Measurements from ENCODE around the gene NFIX.

The NFIX gene

DNA sequence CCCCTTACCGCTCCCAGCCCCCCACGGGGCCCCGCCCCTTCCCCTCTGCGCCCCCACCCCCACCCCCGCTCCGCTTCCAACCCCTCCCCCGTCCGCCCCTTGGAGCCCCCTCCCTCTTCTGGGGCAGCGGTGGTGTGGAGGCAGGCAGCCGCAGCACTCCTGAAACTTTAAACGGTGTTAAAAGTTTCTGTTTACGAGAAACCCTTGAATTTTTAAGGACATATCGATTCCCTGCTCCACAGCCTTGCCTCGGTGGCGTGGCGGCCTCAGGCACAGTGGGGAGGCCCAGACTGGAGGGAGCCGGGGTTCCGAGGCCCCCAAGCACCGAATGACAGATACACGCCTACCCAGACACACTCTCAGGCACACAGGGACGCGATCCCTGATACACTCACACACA is 4.8 kb upstream of the NFIX start:
- no peak for DNase-seq (ENCODE audit: low read depth)

DNA sequence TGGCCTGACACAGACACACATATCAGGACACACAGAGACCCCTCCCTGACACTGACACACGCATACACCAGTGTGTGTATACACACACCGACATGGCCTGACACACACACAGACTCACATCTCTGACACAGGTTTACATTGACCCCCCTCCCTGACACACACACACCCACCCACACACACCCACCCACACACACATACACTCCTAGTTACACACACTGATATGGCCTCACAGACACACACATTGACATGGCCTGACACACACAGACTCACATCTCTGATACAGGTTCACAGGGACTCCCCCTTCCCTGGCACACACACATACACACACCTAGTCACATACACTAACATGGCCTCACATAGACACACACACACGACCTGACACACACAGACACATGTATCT is 4.4 kb upstream of the NFIX start:
- DNase-seq (ENCODE audit: low read depth), result no peak

DNA sequence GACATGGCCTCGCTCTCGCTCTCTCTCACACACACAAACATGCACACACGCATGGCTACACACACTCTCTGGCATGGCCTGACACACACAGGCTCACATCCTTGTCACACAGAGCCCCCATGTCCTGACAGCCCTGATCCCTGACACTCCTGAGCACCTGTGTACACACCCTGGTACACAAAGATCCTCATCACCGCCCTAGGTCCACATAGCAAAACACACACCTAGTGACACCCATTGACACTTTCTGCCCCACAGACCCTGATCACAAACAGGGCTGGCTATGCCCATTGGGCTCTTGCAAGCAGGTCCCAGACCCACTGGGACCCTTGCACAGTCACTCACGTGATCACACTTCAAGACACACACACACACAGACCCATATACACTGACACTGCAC is 4.0 kb upstream of the NFIX start:
- DNase-seq (ENCODE audit: low read depth), result no peak

DNA sequence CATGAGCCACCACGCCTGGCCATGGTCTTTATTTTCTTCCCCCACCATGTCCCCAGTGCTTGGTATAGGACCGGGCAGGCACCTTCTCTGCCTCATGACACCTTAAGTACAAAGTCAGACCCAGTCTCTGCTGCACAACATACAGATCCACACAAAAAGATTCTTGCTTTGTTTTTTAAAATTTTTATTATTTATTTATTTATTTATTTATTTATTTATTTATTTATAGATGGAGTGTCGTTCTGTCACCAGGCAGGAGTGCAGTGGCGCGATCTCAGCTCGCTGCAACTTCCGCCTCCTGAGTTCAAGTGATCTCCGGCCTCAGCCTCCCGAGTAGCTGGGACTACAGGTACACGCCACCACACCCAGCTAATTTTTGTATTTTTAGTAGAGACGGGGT is 2.5 kb upstream of the NFIX start:
- DNase-seq (ENCODE audit: low read depth), result no peak

DNA sequence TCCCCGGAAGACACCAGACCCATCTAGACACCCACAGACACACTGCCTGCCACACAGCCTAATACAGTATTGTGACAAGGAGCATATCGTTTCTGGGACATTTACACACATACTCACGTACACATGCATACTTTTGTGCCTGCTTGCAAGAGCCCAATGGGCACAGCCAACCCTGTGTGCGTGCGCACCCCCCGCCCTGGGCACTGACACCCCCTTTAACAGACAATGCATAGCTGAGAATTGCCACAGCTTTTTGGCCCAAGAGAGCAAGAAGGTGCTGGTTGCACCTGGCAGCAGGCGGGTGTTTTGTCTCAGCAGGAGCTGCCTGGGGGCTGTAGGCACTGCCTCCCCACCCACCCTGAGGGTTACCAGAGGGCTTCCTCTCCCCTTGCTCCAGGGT is 1.7 kb upstream of the NFIX start:
- DNase-seq (ENCODE audit: low read depth), result no peak

DNA sequence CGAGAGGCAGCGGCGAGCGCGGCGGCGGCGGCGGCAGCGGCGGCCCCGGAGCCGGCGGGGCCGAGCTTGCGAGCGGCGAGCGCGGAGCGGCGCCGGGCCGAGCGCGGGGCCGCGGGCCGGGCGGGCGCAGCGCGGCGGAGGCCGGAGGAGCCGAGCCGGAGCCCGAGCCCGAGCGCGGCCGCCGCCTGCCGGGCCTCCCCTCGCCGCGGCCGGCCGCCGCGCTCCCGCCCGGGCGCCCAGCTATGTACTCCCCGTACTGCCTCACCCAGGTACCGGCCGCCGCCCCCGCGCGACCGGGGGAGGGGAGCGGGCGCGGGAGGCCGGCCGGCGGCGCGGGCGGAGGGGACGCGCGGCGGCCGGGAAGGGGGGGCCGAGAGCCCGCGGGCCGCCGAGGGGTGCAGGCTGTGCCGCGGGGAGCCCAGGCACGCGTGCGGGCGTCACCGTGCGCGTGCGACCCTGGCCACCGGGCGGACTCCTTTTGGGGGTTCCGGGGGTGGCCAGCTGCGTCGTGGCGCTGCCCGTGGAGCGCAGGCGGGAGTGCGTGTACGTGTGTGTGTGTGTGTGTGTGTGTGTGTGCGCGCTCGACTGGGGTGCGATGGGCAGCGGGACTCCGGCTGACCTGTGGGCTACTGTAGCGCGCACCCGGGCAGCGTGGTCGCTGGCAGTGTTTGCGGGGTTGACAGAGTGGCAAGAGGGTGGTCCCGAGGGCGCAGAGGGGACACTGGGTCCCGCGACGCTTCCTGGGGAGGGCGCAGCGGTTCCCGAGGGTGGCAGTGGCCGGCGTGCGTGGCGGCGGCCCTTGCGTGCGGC is 526 bp downstream of the NFIX start:
- no peak for DNase-seq (ENCODE audit: low read depth)

DNA sequence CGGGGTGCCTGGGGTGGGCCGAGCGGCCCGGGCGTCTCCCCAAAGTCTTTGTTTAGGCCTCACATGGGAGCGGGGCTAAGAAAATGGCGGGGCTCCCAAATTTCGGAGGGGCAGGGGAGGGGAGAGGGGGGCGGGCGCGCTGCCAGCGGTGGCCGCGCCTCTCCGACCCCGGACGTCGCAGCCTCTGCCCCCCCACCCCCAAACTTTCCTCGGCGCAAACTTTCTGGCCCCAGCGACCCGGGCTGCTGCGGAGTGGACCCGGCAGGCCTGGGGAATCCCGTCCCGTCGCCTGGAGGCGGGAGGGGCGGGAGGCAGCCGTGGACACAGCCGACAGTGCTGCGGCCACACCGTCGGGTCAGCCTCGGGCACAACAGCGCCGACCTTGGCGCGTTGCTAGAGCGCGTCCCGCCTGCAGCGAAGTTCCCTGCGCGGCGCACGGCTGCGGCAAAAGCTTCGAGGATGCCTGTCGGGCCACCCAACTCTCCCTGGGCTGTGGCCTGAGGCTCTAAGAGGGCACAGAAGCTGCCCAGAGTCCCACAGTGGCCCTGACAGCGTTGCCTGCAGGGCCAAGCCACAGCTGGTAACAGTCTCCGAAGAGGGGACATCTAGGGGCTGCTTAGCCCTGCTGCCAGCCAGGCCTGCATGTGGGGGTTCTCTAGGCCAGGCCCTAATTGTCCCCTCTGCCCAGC is 1.3 kb downstream of the NFIX start:
- DNase-seq (ENCODE audit: low read depth), result no peak

DNA sequence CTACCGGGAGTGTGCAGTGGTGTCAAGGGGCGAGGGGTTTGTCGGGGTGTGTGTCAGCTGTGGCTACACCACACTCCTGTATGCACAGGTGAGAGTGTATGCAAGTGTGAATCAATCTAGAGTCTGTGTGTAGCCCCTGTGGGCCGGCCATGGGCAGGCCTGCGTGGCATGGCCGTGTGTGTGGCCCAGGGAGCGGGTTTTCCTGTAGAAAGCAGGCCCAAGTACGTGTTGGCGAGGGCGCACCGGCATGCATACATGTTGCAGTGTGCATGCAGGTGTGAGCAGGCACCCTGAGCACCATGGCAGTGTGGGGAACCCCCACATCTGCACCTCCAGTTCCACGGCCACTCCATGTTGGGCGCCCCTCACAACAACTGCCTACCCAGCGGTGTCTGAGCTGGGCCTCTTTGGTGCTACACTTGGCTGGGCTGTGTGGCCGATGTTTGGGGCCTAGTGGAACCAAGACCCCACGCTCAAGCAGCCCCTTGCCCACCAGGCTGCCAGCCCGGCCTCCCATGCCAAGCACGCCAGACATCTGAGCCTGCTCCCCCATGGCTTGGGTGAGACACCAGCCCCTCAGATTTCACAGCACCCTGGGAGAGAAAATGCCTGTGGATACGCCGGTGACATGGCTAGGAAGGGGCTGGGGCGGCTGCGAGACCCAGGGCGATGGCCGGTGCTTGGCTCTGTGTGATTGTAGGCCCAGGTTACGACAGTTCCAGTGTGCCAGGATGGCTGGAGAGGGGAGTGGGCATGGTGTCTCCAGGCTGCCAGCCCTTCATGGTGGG is 2.1 kb downstream of the NFIX start:
- DNase-seq (ENCODE audit: low read depth), result no peak

DNA sequence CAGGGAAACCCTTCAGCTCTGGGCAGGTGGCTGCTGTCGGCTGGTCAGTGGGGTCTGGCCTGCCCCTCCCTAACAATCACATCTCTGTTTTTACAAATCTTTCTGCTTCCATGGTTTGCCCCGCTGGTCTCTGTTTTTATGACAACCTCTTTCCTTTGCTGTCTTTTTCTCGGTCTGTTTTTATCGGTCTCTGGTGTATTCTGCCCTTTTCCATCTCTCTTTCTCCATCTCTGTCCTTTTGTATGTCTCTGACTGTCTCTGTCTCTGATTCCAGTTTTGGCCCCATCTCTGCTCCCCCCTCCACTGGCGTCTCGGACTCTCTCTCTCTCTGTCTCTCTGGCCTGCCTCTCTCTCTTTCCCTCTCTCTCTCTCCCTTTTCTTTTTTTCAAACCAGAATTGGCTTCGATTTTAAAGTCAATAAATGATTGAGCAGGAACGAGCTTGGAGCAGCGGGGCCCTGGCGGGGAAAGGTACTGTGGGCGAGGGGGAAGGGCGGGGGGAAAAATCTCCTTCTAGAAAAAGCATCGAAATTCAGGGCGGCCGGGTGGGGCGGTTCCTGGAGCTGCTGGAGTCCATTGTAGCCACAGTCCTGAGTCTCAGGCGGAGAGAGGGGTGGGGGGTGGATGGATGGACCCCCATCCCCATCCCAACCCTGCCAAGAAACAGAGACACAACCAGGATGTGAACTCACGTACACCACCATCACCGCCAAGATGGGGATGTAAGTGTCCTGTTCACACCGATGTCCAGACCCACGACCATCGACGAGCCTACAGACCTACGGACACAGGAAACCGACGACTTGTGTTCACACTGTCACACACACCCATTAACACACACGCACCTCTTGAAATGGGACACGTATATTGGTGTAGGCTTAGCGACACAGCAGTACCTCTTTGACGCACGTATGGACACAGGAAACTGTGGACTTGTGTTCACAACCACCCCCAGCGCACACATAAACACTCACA is 3.0 kb downstream of the NFIX start:
- DNase-seq (ENCODE audit: low read depth), result no peak

DNA sequence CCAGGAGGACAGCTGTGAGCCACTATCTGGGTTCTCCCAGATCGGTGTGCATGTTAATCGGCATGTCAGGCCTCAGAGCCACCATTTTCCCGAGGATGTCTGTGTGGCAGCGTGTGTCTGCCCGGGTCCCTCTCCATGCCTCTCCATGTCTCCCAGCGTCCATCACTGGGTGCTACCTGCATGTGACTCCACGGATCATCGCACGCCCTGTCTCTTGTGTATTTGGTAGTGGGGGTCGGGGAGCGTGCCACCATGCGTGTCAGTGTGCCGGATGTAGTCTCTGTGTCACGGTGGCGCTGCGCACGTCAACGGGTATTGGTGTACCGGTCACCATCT is 5.9 kb downstream of the NFIX start:
- DNase-seq (ENCODE audit: low read depth), result no peak

DNA sequence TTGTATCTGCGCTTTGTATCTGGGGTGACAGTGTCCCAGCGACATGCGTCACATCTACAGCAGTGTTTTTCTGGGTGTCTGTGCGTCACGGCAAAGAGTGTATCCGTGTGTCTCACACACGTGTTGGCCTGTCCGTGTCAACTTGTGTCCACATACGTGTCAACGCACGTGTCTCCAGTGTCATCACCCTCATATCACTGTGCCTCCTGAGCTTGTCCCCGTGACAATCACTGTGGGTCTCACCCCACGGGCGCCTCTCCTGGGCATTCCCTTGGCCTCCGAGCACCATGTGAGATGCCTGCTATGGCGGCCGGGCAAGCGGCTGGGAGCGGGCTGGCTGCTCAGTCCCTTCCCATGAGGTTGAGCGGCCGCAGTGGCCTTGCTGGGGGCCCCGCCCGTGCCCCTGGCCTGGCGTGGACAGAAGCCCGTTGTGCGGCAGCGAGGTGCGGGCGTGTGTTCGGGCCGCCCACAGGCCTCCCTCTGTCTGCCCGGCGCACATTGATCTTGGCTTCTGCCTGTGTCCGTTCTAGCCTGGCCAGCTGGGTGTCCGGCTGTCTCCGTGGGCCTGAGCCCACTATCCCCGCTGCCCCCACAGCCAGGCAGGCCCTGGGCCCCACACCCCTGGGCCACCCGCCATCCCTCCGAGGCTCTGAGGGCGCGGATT is 6.4 kb downstream of the NFIX start:
- no peak for DNase-seq (ENCODE audit: low read depth)

DNA sequence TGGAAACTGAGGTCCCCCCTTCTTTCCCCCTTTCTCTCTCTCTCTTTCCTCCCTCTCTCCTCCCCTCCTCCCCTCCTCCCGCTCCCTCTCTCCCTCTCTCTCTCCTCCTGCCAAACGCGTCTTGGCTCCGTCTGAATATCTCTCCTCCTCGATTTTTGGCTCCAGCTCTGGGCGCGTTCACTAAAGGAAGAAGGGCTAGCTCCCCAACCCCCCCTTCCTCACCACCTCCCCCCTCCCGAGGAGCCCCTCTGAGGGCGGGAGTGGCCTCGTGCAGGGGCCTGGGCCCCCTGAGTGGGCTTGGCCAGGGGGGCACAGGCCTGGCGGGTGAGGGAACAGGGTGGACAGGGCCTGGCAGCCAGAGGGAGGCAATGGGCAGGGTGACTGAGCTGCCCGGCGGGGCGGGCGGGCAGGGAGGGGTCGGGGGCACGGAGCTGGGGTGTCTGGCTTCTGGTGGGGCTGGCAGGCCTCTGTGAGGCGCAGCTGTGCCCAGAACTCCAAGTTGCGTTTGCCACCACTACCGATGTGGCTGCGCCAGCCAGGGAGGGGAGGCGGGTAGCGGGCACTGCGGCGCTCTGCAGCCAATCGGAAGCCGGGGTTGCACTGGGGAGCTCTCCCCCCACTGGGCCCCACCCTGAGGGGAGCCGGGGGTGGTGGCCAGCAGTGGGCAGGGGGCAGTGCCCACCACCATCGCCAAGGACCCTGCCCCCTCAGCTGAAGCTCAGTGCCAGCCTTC is 7.1 kb downstream of the NFIX start:
- no peak for DNase-seq (ENCODE audit: low read depth)

DNA sequence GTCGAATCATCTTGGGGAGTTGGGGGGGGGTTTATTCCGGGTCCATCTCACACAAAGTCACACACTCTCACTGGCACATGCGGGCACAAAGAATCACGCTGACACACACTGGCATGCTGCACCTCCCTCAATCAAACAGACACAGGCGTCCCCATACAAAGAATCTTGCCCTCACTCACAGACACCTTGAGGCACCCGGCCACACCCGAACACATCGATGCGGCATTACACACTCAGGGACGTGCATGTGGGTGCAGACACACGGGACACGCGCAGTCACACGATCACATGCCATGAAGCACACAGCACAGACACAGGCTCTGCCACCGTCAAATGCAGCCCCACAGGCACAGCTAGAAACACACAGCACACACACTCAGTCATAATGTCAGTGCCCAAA is 7.8 kb downstream of the NFIX start:
- no peak for DNase-seq (ENCODE audit: low read depth)

DNA sequence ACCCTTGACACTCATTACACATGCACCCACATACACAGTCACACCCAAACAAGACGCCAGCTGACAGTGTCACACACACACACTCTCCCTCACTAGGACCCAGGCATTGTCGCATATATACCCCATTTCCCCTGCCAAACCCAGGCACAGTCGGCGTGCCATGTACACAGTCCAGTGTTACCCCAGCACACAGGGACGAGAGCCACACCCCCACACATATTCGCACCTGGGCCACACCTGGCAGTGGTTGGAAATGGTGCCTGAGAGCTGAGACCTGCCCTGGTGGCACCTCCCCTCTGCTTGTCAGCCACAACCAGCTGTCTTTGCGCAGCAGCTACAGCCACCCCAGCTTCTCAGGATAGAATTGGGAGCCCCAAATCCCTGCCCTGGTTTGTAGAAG is 9.0 kb downstream of the NFIX start:
- no peak for DNase-seq (ENCODE audit: low read depth)

DNA sequence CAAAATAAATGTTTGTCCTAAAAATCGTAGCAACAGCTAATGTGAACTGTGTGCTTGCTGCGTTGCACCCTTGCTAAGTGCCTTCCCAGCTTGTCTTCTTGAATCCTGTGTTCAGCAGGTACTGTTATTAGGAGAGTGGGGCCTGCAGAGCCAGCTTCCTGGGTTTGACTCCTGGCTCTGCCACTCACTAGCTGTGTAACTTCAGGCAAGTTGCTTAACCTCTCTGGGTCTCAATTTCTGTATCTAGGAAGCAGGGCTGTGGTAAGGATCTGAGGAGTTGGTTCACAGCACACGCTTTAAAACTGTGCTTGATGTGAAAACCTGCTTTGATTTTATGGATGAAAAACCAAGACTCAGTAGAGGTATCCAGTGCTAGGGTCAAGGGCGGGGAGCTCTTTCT is 10.0 kb downstream of the NFIX start:
- no peak for DNase-seq (ENCODE audit: low read depth)

DNA sequence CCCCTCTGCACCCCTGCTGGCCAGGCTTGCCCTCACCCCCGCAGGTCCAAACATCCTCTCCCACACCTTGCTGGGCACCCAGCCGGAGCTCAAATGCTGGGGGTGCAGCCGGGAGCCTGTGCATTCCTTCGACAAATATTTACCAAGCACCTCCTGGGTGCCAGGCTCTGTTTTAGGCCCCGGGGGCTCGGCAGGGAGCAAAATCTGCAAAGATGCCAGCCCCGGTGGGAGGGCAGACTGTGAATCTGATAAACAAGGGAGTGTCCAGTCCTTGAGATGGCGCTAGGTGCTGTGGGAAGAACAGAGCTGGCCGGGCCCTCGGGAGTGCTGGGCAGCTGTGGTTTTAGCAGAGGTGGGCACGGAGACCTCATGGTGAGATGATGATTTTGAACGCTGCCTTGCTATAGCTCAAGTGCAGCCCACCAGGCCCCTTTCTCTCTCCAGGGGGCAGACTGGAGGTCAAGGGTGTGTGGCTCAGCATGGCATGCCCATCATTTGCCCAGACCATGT is 10.6 kb downstream of the NFIX start:
- no peak for DNase-seq (ENCODE audit: low read depth)

DNA sequence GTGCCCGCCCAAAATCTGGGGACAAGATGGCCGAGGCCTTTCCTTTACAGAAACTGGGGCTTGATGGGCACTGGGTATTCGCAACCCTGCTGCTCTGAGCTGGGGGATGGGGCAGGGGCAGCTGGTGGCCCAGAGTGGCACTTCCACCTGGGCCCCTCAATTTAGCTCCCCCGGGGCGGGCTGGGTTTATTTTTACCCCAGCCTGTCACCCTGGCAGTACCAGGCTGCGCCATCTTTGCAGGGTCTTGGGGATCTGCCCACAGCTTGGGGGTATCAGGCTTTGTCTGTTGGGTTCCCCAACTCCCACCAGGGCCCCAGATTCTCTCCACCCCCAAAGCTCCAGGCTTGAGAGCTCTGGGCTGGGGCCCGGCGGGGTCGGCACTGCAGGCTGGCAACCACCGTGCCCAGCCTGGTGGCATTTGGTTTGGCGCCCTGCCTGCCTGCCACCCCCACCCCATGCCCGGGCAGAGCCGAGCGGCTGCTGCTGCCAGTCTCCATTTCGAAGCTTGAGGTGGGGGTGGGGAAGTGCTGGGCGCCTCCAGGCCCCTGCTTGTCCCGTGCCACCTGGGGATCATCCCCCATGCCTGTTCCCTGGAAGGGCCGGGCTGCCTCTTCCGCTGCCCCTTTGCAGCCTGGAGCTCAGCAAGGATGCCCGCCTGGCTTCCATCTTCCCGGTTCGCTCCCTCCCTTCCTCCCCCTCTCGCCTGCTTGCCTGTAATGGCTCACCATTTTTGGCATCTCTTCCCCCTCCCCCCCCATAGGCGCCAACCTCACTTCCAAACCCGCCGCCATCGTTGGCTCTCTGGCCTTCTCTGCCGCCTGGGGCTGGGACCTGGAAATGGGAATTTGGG is 11.4 kb downstream of the NFIX start:
- no peak for DNase-seq (ENCODE audit: low read depth)

DNA sequence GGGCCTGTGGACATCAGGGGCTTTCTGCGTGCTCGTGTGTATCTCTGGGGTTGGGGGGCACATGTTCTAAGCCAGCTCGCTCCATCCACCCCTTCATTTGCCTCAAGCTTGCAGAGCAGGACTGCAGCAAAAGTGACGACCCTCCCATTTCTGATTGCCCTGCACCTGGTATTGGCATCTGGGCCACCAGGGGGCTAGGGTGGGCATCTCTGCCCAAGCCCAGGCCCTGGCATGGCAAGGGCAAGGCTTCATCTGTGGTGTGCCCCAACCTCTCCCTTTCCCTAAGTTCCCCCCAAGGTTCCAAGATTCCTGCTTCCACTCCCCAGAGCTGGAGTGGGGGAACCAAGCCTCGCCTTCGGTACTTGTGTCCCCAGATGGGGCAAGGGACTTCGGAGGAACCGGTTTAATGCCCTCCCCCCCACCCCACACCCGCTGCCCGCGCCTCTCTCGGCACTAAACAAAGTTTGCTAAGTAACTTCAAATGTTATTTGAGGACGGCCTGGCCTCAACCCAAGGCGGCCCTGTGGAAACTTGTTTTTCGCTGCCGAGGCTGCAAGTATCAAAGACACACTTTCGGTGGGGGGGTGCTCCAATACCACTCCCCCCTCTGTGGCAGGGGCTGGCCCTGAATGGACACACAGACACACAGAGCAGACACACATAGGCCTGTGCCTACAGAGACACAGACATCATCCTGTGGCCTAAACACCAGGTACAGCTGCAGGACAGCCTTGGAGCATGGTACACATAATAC is 12.2 kb downstream of the NFIX start:
- DNase-seq (ENCODE audit: low read depth), result no peak
